Measurements from ENCODE around the gene SLC25A48.

The SLC25A48 gene

DNA sequence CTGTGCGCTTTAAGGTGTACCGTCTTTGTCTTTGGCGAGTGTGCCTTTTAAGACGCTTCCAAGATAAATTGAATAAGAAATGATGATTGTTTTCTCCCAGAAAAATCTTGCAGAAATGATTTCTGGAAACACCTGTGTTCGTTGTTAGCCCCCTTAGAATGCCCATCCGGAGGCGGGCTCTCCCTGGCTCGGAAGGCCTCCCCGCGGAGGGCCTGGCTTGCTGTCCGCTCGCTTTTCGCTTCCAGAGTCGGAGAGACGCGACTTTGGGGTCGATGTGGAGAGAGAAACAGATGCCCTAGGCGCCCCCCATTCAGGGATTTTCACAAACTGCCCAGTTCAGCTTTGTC is 96.5 kb downstream of the SLC25A48 start:
- Histone ChIP-seq H3K27me3 (replicated peaks; ENCODE audit: control insufficient read depth, insufficient read depth, low read length) (no peaks in the 10 kb centered on the region), H3K36me3 (ENCODE audit: control insufficient read depth, insufficient read depth, low read length) (no peaks in the 10 kb centered on the region), H3K4me3 (replicated peaks; ENCODE audit: low read depth, low read length) (no peak overlapping the region)
- TF ChIP-seq, protein P1, sequence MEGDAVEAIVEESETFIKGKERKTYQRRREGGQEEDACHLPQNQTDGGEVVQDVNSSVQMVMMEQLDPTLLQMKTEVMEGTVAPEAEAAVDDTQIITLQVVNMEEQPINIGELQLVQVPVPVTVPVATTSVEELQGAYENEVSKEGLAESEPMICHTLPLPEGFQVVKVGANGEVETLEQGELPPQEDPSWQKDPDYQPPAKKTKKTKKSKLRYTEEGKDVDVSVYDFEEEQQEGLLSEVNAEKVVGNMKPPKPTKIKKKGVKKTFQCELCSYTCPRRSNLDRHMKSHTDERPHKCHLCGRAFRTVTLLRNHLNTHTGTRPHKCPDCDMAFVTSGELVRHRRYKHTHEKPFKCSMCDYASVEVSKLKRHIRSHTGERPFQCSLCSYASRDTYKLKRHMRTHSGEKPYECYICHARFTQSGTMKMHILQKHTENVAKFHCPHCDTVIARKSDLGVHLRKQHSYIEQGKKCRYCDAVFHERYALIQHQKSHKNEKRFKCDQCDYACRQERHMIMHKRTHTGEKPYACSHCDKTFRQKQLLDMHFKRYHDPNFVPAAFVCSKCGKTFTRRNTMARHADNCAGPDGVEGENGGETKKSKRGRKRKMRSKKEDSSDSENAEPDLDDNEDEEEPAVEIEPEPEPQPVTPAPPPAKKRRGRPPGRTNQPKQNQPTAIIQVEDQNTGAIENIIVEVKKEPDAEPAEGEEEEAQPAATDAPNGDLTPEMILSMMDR (IDR thresholded peaks at IDR 0.05; ENCODE audit: insufficient read depth, low read length, poor library complexity, severe bottlenecking), result no peak
- DNase-seq (ENCODE audit: extremely low read depth, insufficient read length), result no peak

DNA sequence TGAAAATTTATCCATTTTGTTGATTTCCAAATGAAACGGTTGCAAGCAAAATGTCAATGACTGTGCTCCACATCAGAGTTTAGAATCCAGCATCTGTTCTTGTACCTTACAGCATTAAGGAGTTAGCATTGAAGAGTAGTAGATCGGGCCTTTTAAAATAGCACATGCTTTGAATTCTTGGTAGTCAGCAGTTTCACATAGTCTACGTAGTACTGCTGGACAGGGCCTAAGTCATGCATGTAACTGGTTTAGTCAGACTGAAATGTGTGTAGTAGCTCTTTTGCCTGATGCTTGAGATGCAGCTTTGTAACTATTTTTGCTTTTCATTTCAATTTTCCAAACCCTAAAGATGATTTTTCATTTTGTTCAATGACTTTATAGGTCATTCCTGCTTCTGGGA is 100.5 kb downstream of the SLC25A48 start:
- DNase-seq (ENCODE audit: extremely low read depth, insufficient read length), result no peak
- no peaks in the 10 kb centered on the region for H3K36me3 ChIP-seq (ENCODE audit: control insufficient read depth, insufficient read depth, low read length)
- TF ChIP-seq, protein P1 (IDR thresholded peaks at IDR 0.05; ENCODE audit: insufficient read depth, low read length, poor library complexity, severe bottlenecking), result no peak
- H3K27me3 ChIP-seq (replicated peaks; ENCODE audit: control insufficient read depth, insufficient read depth, low read length), result peaks cover 3% of the 10 kb centered on the region; the same call in 1 of the 2 replicates
- no peak overlapping the region for H3K4me3 ChIP-seq (replicated peaks; ENCODE audit: low read depth, low read length)

DNA sequence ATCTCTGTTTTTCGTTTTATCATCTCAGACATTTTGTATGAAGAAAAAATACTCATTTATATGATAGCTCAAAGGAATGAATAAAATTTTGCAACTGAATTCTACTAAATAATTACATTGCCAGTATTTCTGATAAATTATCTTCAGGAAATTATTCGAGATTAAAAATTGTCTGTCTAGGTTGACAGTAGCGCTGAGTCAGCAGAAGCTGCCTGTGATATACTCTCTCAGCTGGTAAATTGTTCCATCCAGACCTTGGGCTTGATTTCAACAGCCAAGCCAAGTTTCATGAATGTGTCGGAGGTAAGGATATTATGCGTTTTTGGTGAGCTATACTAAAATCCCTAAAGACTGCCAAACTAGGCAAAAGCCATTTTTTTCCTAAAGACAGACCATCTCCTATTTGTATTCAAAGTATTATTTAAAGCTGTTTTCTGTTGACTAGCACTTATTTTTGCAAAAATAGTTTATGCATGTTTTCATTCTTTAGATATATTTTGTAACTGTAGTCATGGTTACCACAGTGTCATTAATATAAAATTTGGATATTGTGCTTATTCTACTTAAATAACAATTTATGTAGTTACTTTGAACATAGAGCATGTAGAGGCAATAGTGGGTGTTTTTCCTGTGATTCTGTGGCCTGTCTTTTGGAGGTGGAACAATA is 102.9 kb downstream of the SLC25A48 start:
- TF ChIP-seq, protein P1 (IDR thresholded peaks at IDR 0.05; ENCODE audit: insufficient read depth, low read length, poor library complexity, severe bottlenecking), result no peak
- DNase-seq (ENCODE audit: extremely low read depth, insufficient read length), result no peak
- H3K36me3 ChIP-seq (ENCODE audit: control insufficient read depth, insufficient read depth, low read length), result no peaks in the 10 kb centered on the region
- peaks cover 3% of the 10 kb centered on the region; the same call in 1 of the 2 replicates for H3K27me3 ChIP-seq (replicated peaks; ENCODE audit: control insufficient read depth, insufficient read depth, low read length)
- no peak overlapping the region for H3K4me3 ChIP-seq (replicated peaks; ENCODE audit: low read depth, low read length)
